GM18507 (cell line): ENCODE results near the gene ERMARD.

Source experiments
- DNase-seq: peaks from one replicate; pipeline ENCODE4 v3.0.0; 2011; ENCODE audit warnings: low read depth; ENCODE audit not compliant: insufficient read length; ENCODE audit errors: extremely low spot score
- FAIRE-seq: peaks from 2 replicates; lab custom pipeline; 2011; peaks lifted over from hg19 to GRCh38; lab: Jason Lieb, UNC

ERMARD gene

DNA sequence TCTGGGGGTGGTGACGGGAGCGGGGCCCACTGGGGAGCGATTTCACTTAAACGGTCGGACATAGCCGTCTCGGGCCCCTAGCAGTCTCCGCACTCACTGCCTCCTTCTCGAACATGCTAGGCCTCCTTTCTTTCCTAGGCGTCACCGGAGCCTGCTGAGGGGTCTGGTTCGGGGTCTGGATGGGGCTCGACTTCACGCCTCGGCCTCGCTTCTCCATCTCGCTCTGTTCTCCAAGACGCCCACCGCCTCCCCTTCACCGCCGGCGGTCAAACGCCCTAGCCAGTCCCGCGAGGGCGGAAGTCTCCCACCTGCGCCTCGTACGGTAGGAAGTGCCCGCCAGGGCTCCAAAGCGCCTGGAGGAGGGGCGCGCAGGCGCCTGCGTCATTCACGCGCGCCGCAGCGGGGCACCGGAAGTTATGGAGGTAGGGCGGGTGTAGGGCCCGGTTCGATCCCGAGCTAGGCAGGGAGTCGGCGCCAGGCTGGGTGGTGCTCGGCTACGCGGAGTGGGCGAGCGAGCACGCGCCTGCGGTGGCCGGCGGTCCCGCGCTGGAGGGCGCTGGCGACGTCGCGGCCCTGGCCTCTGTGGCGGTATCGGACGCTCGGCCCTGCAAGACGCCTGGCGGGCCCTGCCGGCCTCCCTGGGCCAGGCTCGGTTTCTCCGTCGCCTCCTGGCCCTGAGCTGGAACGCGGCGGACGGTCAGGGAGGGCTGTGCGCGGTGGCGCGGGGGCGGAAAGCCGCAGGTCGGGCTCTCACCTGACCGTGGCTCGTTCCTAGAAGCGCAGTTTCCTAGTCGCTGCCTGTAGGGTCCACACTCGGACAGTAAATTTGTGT, at the start of gene ERMARD, which contains the start of gene DYNLT2:
TSS of gene ERMARD (plus strand) at position 381 of the 832 bp plus-strand sequence. CDS start at position 417, 36 bp downstream.
TSS of gene DYNLT2 (minus strand) at position 331 of the 832 bp plus-strand sequence. CDS start at position 217, 114 bp downstream.
- peak; percentile 94 for FAIRE-seq
- peak; percentile 89 for DNase-seq

DNA sequence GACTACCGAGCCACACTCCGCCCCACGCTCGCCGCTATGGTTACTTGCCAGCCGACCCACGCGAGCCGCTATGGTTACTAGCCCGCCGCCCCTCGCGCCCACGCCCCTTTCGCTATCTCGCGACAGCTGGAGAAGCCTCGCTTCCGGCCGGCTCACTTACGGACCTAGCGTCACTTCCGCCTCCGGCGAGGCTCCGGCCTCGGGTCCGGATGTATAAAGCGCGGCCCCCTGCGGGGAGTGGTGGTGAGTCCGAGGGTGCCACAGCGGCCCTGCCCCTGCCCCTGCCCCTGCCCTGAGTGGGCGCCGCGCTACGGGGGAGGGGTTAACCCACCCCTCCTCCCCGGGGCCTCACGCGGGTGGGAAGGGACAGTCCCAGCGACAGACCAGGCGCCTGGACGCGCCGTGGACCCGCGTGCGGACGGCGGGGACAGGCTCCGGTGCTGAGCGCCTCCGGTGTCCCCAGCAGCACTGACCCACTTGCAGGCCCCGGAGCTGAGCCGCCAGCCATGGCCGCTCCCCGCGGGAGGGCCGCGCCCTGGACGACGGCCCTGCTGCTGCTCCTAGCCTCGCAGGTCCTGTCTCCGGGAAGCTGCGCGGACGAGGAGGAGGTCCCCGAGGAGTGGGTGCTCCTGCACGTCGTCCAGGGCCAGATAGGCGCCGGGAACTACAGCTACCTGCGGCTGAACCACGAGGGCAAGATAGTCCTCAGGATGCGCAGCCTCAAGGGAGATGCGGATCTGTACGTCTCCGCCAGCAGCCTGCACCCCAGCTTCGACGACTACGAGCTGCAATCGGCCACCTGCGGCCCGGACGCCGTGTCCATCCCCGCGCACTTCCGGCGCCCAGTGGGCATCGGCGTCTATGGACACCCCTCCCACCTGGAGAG, 49.2 kb upstream of the ERMARD start, which contains the start of the genes C6orf120 and WDR27:
TSS of gene C6orf120 (plus strand) at position 173 of the 886 bp plus-strand sequence. CDS start at position 507, 334 bp downstream.
TSS of gene WDR27 (minus strand) at position 76 of the 886 bp plus-strand sequence. CDS start 13,024 bp downstream, outside the sequence.
- FAIRE-seq, result peak; percentile 94
- peak; percentile 90 for DNase-seq

- FAIRE-seq (no peak), DNase-seq (no peak)
These were observed 48.6 kb upstream of the ERMARD start for GRCh38 chr6:169702840-169703246.

- DNase-seq (no peak), FAIRE-seq (no peak)
These were observed 43.6 kb upstream of the ERMARD start for GRCh38 chr6:169707772-169708171.

DNA sequence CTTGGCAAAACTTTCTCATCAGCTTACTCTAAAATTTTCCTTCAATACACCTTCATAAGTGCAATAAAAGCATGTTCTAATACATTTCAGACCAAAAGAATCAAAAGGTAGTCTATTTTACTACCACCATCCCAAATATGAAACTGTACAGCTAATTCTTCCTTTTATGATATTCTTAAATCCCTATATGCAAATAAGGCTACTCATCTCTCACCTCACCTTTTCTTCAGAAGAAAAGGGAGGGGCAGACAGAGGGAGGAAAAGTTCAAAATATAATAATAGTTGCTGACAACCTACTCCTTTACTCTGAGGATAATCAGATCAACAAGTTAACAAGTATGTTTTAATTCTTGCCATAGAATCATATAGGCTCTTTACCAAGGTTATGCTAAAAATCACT, 42.1 kb upstream of the ERMARD start:
- DNase-seq (no peak), FAIRE-seq (peak; percentile 56)

DNA sequence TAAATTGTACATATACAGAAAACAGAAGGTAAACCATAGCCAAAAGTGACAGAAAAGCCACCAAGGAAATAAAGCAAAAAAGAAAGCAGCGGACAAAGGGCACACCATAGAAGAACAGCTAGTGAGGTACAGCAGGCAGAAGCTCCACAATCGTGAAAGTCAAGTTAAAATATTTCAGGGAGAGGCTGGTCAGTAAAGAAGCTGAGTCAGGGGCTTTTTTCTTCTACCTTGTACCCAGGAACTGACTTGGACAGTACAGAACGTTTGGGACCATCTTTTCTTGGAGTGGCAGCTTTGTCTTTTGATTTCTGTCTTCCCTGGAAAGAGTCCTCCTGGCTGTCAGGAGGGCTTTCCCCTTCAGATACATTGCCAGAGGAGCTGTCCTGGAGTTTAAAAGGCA, 41.4 kb upstream of the ERMARD start:
- peak; percentile 15 for FAIRE-seq

DNA sequence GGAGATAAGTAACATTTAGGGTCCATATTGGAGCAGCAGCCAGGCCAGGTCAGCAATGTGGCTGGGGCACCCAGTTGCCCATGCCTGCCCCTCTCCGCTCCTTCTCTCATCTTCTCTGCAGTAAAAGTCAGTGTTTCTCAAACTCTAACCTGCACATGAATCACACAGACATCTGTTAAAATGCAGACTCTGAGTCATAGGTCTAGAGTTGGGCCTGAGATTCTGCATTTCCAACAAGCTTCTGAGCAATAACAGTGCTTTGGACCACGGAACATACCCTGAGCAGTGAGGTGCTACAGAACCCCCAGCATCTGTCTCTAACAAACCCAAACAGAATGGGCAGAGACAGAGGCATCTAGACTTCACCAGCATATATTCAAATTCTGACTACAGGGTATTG, 37.2 kb upstream of the ERMARD start:
- no peak for DNase-seq

More for the DNA sequence above, 41.4 kb upstream of the ERMARD start:
- DNase-seq, result no peak

GRCh38 chr6:169714595-169714994, 36.8 kb upstream of the ERMARD start:
- FAIRE-seq (no peak), DNase-seq (no peak)

More for the DNA sequence above, 37.2 kb upstream of the ERMARD start:
- no peak for FAIRE-seq

- DNase-seq (no peak), FAIRE-seq (no peak)
These were observed 32.3 kb upstream of the ERMARD start for GRCh38 chr6:169719117-169719516.

GRCh38 chr6:169720207-169720855, 31.1 kb upstream of the ERMARD start:
- FAIRE-seq (peak; percentile 24), DNase-seq (no peak)

DNA sequence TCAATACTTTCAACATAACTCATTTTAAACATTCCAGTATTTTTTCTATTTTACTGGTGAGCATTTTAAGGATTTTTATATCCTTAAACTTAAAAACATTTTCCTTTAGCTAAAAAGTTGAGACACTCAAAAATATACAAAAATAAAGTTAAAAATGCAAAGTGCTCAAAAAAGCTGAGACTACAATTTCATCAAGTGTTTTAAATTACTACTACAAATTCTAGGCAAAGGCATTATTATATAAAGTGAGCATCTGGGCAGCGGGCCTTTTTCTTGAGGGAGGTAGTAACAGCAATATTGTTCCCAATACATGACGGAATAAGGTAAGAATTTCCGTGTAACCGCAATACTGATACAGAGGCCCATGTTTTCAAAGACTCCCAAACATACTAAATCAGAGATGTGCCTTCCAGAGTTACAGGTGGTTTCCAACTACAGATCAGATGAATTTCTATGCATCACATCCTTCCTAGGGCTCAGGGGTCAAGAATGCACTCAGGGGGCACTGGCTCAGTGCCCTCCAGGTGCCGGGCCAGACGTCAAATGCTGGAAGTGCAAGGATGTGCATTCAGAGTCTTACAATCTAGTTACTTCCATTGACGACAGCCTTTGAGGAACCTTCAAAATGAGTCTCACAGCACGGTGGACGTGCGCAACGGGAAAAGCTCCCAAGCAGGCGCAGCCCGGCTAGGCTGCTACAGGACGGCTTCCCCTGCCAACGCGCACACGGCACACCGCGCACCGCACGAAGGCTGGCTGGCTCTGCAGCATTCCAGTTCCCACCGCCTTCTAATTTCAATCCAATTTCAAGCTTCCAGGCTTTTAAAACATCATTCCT, 28.8 kb upstream of the ERMARD start:
- peak; percentile 48 for FAIRE-seq
- DNase-seq, result no peak

- DNase-seq (no peak), FAIRE-seq (peak; percentile 55)
These were observed 28.1 kb upstream of the ERMARD start for GRCh38 chr6:169723200-169723909.

GRCh38 chr6:169723991-169724493, 27.4 kb upstream of the ERMARD start:
- FAIRE-seq, result no peak

GRCh38 chr6:169724494-169725124, 26.8 kb upstream of the ERMARD start, which contains the start of gene PHF10:
Gene PHF10, minus strand, starts transcription at chr6:169724500. Its CDS starts 569 bp downstream, at chr6:169723931.
- FAIRE-seq (no peak), DNase-seq (no peak)

More at GRCh38 chr6:169723991-169724493, 27.4 kb upstream of the ERMARD start:
- DNase-seq, result no peak

DNA sequence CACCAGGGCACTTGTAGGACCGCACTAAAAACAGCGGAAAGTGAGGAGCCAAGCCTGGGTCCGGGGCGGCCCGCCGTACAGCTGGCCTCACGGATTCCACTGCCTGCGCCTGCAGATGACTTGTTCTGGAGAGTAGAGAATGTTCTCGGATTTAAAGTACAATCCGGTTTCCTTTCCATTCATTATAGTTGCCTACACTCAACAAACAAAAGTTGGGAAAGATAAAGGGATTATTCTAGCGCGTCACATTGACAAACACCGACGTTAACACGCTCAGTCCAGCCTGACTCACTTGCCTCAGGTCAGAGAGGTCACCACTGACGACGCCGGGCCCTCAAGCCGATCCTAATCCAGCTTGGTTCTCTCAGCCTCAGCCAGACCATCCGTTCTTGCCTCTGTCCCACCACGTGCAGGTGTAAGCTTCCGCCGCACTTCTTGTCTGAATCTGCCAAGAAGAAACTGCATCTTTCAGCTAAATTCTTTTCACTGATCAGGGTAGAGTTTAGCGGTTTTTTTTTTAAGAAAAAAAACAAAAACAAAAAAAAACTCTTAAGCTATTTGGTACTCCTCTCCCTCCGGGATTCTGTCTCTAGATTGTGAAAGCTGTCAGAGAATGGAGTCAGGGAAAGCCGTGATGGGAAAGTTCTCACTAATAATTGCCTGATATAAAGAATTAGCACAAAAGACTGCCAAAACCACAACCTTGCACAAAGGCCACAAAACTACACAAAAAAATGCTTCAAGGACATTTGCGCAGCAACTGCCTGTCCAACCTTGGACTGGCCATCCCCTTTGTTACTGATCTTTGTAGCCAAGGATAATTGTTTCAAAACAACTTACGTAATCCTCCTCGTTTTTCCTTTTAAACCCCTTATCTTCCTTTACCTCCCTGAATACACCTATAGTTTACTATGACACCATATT, 26.0 kb upstream of the ERMARD start:
- no peak for DNase-seq
- FAIRE-seq, result peak; percentile 12

GRCh38 chr6:169726049-169726400, 25.4 kb upstream of the ERMARD start:
- FAIRE-seq (no peak), DNase-seq (no peak)
